Activated CD4-positive, alpha-beta T cell treated with anti-CD3 and anti-CD28 coated beads, Interleukin-2, amount 50 U/mL, for 4 hours (primary cell): ENCODE results near the gene CCDC112.

Experiments
- DNase-seq, 2 experiments: peaks; one replicate each; pipeline ENCODE4 v3.0.0-alpha.2; 2020

Gene CCDC112

DNA sequence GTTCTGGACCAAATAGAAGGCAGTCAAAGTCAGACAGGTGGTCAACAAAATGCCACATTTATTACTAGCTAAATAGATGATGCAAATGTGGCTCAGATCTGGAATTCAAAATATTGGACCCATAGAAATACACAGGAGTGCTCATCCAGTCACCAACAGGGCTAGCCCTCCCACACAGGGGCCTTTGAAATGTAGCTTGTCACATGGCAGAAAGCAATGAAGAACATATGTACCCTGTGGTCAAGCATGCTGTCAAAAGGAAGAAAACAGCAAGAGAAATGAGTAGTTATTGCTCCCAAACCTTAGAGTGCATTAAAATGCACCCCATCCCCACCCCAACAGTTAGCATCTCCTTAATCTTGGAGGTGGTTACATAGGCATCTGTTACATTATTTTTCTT is 20.9 kb upstream of the CCDC112 start:
- no peak for DNase-seq

DNA sequence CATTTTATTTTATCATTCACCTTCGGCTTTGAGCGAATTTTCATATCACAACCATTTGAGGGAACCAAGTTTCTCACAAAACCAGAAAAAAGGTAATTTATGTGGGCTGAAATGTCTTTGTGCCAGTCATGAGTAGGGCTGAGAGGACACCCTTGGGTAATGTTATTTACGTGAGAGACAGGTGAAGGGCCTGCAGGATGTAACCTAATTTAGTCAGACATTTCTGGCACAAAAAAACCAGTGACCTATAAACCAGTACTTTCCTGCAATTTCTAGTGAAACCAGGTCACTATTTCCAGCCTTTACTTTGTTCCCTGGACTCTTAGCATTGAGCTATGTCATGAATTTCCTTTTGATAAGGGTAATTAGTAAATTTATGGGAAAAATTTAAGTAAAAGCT is 17.2 kb upstream of the CCDC112 start:
- no peak for DNase-seq

DNA sequence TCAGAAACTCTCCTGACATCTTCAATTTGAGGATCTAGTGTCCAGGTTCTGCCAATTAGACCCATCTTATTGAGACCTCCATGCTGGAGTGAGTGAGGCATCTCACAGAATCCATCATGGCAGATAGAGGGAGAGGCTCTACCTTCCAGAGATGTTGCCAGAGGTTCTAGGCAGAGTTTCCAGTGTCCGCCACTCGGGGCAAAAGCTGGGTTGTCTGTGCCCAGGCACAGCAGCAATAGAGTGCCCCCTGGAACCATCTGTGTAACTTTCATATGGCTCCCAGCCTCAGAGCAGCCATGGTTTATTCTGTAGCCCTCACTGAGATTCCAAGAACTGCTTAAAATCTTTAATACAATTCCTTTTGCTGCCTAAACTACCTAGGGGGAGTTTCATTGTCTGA is 16.6 kb upstream of the CCDC112 start:
- no peak for DNase-seq

DNA sequence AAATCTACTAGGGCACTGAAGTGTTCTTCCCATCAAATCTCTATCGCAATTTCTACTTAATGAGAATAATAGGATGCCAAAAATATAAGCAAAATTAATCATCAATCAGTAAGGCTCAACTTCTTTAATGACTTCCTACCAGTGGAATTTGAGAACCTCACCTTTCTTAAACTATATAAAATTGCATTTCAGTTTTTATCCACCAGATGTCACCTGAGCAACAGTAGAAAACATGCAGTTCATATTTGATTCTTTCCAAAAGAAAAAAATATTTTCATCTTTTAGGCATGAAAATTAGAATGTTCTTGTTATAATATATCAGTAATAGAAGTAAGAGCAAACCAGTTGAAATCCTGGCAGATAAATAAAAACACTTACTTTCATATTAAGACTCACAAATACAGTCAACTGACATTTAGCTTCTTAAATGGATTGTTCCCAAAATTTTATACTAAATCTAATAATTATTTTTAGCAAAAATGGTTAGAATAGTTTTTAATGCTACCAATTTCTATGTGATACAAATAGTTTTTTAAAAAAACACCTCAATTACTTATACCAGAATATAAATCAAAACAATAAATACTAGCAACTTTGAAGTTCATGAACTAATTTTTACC is 13.4 kb upstream of the CCDC112 start:
- DNase-seq = no peak

DNA sequence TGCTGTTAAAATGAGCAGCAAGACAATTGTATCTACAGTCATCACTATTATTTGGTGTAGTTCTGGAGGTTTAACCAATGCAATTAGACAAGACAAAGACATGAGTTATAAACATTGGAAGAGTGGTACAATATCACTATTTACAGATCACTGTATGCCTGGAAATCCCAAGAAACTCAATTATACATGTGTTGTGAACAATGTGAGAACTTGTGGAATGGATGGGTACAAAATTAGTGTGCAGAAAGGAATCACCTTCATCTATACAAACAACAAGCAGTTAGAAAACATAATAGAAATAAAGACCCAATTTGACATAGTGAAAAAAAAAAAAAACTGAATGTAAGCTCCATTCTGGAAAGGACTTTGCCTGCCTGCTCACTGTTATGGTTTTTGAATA is 12.4 kb upstream of the CCDC112 start:
- DNase-seq = no peak

DNA sequence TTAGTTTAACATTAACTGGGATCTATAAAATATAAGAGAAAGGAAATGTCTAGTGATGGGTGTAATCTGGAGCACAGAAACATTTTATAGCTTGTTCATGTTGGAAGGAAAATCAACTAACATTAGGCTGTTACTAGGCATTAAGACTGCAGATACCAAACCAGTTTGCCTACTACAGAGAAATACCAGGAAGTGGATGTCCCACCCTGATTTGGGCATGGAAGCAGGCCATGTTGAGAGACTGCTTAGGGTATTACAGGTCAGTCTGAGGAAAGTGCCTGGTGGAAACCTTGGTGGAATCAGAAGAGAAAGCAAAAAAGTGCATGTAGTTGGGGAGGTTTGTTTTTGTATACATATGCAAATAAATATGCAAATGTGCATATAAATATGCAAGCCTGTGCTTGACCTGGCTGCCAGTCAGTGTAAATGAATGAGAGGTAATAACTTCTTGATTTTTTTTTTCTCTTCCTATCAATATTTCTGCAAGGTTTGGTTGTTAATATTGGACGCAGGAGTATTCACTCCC is 9.6 kb upstream of the CCDC112 start:
- DNase-seq = no peak

DNA sequence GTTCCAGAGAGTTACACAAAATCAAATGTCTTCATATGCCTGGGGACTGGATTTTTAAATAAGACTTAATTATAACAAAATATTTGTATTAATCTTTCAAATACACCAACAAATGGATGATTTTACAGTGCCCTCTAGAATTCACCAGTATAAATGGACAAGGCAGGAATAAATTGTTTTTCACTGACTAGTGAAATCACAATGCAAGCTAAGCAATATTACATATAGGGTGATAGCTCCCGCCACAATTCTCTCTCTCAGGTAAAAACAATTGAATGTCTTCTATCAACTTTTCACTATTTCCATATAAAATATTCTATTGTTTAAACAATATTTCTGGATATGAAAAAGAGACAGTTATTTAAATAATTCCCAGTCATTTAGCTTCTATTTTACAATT is 8.0 kb upstream of the CCDC112 start:
- DNase-seq = no peak

DNA sequence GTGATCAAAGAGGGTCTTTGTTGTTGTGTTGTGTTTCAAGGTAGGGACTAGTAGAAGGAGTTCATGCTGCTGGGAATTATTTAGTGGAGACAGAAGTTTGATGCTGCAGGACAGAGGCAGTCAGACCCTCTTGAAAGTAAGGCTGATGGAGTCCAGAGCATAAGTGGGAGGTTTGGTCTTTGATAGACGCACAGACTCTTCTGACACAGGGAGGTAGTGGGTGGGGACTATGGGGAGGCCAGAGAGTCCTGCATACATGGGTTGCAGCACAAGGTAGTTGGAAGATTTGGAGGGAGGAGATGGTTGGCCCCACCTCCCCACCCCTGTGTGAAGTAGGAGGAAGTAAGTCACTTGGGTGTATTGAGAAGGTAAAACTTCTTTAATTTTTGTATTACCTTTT is 2.4 kb upstream of the CCDC112 start:
- no peak for DNase-seq

DNA sequence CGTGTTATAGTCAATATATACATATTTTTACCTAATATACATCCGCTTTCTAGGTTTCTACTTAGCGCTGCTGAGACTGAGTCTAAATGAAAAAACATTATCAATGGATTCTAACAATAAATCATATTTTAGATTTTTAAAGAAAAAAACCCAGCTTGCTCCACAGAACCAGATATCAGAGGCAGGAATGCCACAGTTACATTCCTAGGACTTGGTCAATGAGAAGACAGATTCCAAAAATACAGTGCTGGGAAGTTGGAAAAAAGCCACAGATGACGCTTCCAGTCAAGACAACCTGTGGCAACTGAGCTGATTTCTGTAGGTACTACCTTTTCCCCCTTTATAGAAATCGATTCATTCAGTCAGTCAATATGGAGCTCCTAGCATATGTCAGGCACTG is 577 bp upstream of the CCDC112 start:
- no peak for DNase-seq

DNA sequence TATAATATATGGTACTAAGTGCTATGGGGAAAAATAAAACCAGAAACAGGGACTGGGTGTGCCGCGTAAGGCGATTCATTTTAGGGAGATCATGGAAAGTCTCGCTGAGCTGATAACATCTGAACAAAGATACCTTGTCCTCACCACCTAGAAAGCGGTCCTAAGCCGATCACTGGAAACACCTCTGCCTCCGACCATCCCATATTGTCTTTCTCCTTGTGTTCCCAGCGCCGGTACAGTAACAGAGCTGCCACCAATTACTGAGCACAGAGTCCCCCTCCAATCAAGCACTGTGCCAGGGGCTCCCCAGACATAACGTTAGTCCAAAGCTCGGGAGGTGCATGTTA is 704 bp downstream of the CCDC112 start:
- DNase-seq = no peak

DNA sequence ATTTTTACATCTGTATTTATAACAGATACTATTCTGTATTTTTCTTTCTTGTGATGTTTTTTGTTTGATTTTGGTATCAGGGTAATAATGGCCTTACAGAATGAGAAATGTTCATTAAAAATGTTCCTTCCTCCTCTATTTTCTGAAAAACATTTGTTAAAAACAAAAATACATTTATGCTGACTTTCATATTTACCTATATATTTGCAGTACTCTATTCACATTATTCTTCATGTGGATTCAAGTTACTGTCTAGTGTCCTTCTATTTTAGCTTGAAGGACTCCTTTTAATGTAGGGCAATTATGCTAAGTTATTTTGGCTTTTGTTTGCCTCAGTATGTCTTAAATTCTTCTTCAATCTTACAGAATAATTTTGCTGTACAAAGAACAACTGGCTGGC is 5.1 kb downstream of the CCDC112 start:
- DNase-seq = no peak

DNA sequence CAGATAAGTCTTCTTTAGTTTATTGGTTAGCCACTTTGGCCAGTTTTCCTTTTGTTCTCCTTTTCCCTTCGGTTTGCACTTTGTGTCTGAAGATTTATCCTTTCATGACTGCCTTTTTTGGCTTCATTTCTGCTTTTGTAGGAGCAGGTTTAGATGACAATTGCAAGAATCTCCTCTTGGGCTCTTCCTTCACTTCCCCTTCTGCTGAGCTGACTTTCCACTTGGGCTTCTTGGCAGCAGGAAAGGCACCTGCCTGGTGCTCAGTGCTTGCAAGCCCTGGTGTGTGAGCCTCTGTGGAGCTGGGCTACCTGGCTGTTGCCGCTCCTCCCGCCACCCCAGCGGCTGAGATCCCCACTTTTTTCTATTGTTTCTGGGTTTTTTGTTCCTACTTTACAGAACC is 7.3 kb downstream of the CCDC112 start:
- no peak for DNase-seq

DNA sequence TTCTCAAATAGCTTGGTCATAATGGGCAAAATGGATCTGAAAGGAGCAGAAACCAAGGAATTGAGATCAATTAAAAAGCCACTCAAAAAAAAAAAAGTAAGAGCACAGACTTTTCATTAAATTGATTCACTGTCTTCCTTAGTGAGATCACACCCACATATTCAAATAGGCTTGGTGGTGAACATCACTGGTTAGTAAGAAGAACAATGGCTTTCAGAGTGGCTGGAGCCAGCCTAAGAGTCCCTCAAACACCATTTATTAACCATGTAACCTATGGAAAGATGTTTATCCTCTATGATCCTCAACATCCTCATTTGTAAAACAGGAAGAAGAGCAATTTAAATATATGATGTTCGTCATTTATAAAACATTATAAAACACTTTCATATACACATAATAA is 12.4 kb downstream of the CCDC112 start:
- no peak for DNase-seq

DNA sequence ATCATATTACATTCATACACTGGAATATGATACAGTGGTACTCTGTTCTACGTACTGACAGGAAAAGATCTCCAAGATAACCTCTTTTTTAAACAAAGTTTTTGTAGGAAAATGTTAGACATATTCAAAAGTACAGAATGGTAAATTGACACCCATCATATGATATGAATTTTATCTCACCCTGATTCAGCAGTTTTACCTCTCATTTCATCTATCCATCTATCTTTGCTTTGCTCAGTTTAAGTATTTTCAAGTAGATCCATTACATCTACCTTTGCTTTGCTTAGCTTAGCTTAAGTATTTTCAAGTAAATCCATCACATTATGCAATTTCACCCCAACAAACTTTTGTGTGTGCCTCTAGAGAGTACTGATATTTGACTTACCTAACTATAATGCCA is 14.3 kb downstream of the CCDC112 start:
- no peak for DNase-seq

DNA sequence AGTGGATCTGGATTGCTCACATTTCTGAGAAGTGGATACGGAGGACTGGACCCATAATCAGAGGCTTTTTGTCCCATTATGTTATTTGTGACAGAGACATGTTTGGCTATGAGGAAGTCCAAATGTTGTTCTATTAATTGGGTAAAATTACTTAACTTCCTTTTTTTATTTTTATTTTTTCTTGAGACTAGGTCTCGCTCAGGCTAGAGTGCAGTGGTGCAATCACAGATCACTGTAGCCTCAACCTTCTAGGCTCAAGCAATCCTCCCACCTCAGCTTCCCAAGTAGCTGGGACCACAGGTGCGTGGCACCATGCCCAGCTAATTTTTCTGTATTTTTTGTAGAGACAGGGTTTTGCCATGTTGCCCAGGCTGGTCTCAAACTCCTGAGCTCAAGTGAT is 21.9 kb downstream of the CCDC112 start:
- no peak for DNase-seq

DNA sequence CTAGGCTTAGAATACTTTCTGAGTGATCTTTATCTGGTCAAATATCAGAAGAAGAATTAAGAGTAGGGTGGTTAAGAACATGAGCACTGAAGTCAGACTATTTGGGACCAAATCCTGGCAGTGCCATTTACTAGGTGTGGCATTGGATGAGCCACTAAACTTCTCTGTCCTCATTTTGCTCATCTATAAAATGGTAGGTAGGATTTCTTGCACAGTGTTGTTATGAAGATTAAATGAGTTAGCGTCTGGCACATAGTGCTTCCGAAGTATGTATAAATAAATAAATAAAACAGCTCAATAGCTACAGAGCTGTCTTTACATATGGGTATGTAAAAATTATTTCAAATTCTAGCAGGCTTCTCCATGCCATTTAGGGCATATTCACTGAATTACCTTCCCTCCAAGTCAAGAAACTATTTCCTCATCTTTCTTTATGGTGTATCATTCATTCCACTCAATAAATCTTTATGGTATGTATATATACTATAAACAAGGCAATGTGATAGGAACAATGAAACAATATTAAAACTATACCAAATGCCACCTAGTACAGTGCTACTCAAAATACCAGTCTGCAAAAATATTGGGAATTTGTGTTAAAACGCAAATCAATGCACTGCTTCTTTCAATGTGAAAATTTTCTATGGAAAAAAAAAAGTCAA is 24.0 kb downstream of the CCDC112 start:
- no peak for DNase-seq

DNA sequence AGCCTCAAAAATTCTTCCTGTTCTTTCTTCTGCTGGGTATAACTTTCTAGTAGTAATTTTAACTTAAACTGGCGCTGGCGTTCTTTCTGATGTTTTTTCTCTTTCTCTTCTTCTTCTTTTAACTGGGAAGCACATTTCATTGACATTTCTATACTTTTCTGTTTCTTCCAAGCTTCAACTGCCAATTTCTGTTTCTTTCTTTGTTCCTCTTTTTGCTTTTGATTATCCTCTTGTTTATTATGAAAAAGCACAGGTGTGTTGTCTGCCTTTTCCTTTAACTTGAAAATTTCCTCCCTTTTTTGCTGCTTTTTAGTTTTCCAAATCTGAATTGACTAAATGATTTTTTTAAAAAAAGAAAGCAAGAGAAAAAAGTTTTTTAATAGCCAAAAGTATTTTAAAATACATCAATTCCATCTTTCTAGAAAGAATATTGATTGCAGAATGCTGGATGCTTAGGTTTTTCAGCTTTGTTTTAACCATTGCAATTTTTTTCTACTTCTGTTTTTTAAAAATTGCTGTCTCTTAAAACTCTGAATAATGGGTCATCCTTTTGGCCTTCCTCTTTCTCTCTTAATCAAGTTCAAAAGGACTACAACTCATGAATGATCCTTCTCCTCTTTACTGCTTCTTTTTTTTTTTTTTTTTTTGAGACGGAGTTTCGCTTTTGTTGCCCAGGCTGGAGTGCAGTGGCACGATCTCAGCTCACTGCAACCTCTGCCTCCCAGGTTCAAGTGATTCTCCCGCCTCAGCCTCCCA is 25.0 kb downstream of the CCDC112 start:
- no peak for DNase-seq

DNA sequence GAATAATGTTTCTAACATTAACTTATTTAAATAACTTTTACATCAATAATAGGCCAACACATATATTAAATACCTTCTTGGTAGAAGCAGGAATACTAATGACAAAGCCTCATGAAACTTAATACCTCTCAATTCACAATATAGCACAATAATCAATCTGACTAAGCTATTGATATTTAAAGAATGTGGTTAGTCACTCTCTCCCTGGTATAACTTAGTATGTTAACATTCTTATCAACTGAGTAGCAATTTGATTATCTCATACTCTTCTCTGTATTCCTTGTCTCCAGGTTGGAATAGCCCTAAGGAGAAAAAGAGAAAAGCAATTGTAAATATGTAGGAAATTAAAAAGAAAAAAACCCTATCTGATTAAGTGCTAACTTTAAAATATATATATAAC is 28.8 kb downstream of the CCDC112 start:
- no peak for DNase-seq

DNA sequence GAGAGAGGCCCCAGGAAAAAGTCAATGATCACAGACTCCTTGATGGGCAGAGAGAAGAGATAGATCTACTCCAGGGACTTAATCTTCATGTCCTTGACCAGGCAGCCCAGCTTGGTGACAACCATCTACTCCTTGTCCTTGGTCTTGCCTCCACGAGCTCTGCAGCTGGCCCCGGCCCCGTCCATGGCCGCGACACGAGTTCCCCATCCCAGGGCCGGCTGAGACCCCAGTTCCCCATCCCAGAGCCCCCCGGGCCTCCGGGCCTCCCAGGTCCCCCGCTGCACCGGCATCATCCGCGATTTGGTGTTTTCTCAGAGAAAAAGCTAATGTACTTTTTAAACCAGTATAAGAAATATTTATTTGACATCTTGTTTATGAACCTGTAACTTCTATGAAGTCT is 31.2 kb downstream of the CCDC112 start:
- DNase-seq = no peak

DNA sequence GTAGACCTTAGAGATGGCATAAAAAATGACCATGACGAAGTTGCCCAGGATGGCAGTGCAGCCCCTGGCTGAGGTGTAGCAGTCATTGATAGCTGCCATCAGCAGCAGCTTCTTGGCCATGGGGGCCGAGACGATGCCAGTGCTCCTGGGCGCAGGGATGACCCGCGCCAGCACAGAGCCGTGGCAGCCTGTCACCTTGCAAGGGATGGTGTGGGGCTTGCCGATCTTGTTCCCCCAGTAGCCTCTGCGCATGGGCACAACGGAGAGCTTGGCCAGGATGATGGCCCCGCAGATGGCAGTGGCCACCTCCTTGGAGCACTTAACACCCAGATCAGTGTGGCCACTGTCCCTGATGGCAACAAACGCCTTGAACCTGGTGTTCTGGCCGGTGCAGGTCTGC is 31.7 kb downstream of the CCDC112 start:
- no peak for DNase-seq

DNA sequence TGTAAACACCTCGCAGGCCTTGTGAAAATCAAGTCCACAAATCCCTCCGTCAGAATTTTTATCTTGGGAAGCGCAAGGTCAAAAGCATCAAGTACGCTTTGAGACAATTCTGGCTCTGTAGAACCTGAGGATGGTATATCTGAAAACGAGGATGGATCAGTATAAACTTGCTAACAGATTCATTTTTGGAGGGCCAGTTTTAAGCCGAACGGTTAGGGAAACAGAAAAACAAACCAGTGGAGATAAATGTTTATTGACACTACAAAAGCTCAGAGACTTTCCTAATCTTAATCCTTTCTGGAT is 33.4 kb downstream of the CCDC112 start:
- no peak for DNase-seq

DNA sequence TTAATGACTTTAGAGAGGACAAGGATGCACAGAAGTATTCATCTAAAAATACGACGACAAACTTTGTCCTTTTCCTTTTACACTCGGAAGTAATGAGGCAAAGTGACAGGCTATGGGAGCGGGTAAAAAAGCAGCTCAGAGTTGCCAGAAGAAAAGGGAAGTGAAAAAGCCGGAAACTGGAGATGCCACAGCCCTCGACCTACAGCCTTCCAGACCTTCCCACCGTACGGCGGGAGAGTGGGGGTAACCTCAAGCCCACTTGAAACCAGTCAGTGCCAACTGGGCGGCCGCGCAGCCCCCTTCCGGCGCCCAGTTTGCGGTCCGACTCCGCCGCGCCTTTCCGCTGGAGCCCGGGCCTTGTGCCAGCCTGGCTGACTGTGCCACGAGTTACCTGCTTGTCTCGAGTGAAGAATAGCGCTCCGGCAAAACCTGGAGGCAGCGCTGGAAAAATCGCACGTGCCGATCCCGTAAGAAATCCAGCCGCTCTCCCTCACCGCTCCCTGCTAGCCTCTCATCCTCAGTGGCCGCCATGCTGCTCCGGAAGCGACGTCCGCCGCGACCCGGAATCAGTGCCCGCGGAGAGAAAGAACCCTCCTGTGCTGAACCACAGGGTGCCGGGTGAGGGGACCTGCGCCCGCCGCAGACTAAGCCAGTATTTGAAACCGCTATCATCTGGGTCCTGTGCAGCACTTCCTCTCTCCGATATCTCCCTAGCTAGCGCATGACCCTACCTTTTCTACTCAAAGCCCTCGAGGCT is 34.0 kb downstream of the CCDC112 start, which contains the start of gene PGGT1B:
PGGT1B (minus strand) TSS at position 557 of the 757 bp plus-strand sequence; CDS start at position 531, 26 bp downstream.
- DNase-seq = peak; percentile 54 to 60

DNA sequence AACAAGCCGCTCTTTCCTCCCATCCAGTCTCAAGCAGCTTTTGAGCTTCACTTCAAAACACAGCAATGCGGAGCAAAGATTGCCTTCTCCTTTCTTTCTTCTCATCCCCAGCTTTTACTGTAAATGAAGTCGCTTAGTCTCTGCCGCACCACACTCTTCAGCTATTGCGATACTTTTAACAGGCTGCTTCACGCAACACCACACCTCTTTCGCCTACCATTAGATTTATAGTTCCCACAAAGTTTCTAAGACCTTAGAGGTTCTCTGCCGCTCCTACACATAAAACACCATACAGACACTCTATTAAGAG is 34.5 kb downstream of the CCDC112 start:
- no peak for DNase-seq

DNA sequence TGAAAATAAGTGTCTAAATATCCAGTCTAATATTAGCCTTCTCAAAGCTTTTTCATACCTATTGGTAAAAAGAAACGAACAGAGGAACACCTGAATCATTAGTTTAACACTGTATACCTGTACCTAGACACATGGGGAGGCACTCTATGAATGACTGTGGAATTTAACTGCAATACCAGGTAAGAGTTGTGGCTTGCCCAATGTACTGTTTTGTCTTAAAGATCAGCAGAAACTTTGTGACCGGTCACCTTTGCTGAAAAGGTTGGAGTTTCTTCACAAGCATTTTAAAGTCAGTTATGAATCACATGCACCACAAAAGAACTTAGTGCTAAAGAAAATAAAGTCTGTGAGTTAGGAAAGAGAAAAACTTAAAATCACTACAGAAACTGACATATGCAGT is 36.2 kb downstream of the CCDC112 start:
- no peak for DNase-seq
